Fibroblast of pulmonary artery (primary cell): ENCODE measurements around the gene LDOC1.

Experiments used
- DNase-seq: peaks from one replicate; pipeline ENCODE4 v3.0.0-alpha.2; 2010; ENCODE audit warnings: low read depth
- H3K4me3 ChIP-seq: replicated peaks from 2 replicates; pipeline ENCODE4 v1.5.1; 2011; ENCODE audit warnings: low read depth, mild to moderate bottlenecking, control low read depth, low read length, moderate library complexity
- TF ChIP-seq, protein P1 (sequence below): IDR thresholded peaks from 2 replicates; pipeline ENCODE4 v1.5.1; 2011; ENCODE audit warnings: mild to moderate bottlenecking, control low read depth, low read length, inconsistent platforms; ENCODE audit errors: missing control alignments

The LDOC1 gene

GRCh38 chrX:141127146-141127545 is 49.8 kb downstream of the LDOC1 start:
- H3K4me3 ChIP-seq: no peak overlapping the region
- DNase-seq: no peak
- TF ChIP-seq, protein P1, sequence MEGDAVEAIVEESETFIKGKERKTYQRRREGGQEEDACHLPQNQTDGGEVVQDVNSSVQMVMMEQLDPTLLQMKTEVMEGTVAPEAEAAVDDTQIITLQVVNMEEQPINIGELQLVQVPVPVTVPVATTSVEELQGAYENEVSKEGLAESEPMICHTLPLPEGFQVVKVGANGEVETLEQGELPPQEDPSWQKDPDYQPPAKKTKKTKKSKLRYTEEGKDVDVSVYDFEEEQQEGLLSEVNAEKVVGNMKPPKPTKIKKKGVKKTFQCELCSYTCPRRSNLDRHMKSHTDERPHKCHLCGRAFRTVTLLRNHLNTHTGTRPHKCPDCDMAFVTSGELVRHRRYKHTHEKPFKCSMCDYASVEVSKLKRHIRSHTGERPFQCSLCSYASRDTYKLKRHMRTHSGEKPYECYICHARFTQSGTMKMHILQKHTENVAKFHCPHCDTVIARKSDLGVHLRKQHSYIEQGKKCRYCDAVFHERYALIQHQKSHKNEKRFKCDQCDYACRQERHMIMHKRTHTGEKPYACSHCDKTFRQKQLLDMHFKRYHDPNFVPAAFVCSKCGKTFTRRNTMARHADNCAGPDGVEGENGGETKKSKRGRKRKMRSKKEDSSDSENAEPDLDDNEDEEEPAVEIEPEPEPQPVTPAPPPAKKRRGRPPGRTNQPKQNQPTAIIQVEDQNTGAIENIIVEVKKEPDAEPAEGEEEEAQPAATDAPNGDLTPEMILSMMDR: no peak
